Fibroblast of lung (primary cell): ENCODE results near the gene BCAR1.

ENCODE experiments used
- EZH2 ChIP-seq: IDR thresholded peaks from 2 replicates; pipeline ENCODE4 v1.5.1; 2012; ENCODE audit warnings: low read length, control low read depth, mild to moderate bottlenecking; ENCODE audit errors: missing control alignments
- TF ChIP-seq, protein P1 (sequence below), 2 donors: IDR thresholded peaks in 1 of 2; conservative IDR thresholded peaks in 1 of 2; 1 replicate in 1 of 2; 2 replicates in 1 of 2; pipeline ENCODE4 v1.5.1; 2011 to 2012; ENCODE audit warnings: low read length in 2 of 2, control low read depth in 1 of 2, inconsistent platforms in 1 of 2, low read depth in 1 of 2, mild to moderate bottlenecking in 1 of 2

DNA sequence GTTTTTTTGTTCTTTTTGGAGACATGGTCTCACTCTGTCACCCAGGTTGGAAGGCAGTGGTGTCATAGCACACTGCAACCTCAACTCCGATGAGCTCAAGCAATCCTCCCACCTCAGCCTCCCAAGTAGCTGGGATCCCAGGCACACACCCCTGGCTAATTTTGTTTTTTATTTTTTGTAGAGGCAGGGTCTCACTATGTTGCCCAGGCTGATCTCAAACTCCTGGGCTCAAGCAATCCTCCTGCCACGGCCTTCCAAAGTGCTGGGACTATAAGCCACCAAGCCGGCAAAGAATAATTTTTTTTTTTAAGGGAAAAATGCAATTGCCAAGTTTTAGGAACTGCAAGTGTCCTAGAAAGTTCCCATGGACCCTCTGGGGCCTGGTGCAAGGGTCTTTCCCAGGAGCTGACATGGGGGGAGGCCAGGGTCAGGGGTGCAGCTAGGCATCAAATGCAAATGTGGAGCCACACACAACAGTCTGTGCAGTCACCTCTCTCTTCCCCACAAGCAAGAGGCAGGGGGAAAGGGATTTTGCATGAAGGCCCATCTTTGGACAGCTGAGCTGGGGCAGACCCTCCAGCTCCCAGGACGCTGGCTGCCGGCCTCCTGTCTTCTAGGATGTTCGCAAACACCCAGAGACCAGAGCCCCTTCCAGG lies 20.1 kb upstream of the BCAR1 start:
- TF ChIP-seq, protein P1, sequence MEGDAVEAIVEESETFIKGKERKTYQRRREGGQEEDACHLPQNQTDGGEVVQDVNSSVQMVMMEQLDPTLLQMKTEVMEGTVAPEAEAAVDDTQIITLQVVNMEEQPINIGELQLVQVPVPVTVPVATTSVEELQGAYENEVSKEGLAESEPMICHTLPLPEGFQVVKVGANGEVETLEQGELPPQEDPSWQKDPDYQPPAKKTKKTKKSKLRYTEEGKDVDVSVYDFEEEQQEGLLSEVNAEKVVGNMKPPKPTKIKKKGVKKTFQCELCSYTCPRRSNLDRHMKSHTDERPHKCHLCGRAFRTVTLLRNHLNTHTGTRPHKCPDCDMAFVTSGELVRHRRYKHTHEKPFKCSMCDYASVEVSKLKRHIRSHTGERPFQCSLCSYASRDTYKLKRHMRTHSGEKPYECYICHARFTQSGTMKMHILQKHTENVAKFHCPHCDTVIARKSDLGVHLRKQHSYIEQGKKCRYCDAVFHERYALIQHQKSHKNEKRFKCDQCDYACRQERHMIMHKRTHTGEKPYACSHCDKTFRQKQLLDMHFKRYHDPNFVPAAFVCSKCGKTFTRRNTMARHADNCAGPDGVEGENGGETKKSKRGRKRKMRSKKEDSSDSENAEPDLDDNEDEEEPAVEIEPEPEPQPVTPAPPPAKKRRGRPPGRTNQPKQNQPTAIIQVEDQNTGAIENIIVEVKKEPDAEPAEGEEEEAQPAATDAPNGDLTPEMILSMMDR (conservative IDR thresholded peaks at IDR 0.05 in 1 of 2, IDR thresholded peaks at IDR 0.05 in 1 of 2; ENCODE audit: low read depth in 1 of 2, low read length in 2 of 2), result no peak
- no peak for TF ChIP-seq EZH2
